Measurements from ENCODE around the gene ADGRV1.
A peak's percentile ranks its signal among the peaks of the same experiment; 100 is the strongest.
"Not testable (repeated sequence)": the region's sequence is repeated elsewhere in the genome, so short reads cannot be mapped to it uniquely, and the experiment has no call there.

Gene ADGRV1

GRCh38 chr5:91061946-91062562 is 503.5 kb downstream of the ADGRV1 start:
- peak; percentile 76 for FAIRE-seq
- DNase-seq (ENCODE audit: insufficient read length): no peak
- TF ChIP-seq POLR2A (IDR thresholded peaks at IDR 0.05; ENCODE audit: low read depth, low read length) (no peak), TAF1 (IDR thresholded peaks at IDR 0.05; ENCODE audit: borderline replicate concordance, low read depth, low read length) (no peak), POLR2AphosphoS5 (IDR thresholded peaks at IDR 0.05; ENCODE audit: low read depth, low read length) (no peak)

GRCh38 chr5:91063098-91063690 is 504.6 kb downstream of the ADGRV1 start:
- not testable (repeated sequence) for DNase-seq (ENCODE audit: insufficient read length); FAIRE-seq

- FAIRE-seq: no peak
Measured at GRCh38 chr5:91065496-91065895, 506.9 kb downstream of the ADGRV1 start.

GRCh38 chr5:91069364-91069763 is 510.8 kb downstream of the ADGRV1 start:
- TF ChIP-seq TAF1 (IDR thresholded peaks at IDR 0.05; ENCODE audit: borderline replicate concordance, low read depth, low read length): no peak
- no peak for TF ChIP-seq POLR2A (IDR thresholded peaks at IDR 0.05; ENCODE audit: low read depth, low read length)
- TF ChIP-seq POLR2AphosphoS5 (IDR thresholded peaks at IDR 0.05; ENCODE audit: low read depth, low read length): no peak
- DNase-seq (ENCODE audit: insufficient read length) (no peak), FAIRE-seq (no peak)

More at GRCh38 chr5:91065496-91065895, 506.9 kb downstream of the ADGRV1 start:
- DNase-seq (ENCODE audit: insufficient read length): no peak
- TF ChIP-seq POLR2AphosphoS5 (IDR thresholded peaks at IDR 0.05; ENCODE audit: low read depth, low read length): no peak
- no peak for TF ChIP-seq TAF1 (IDR thresholded peaks at IDR 0.05; ENCODE audit: borderline replicate concordance, low read depth, low read length)
- TF ChIP-seq POLR2A (IDR thresholded peaks at IDR 0.05; ENCODE audit: low read depth, low read length): no peak

GRCh38 chr5:91070761-91071550 is 512.4 kb downstream of the ADGRV1 start:
- no peak for DNase-seq (ENCODE audit: insufficient read length)
- no peak for TF ChIP-seq TAF1 (IDR thresholded peaks at IDR 0.05; ENCODE audit: borderline replicate concordance, low read depth, low read length)
- TF ChIP-seq POLR2A (IDR thresholded peaks at IDR 0.05; ENCODE audit: low read depth, low read length): no peak
- no peak for TF ChIP-seq POLR2AphosphoS5 (IDR thresholded peaks at IDR 0.05; ENCODE audit: low read depth, low read length)
- no peak for FAIRE-seq

- no peak for TF ChIP-seq POLR2AphosphoS5 (IDR thresholded peaks at IDR 0.05; ENCODE audit: low read depth, low read length)
- TF ChIP-seq POLR2A (IDR thresholded peaks at IDR 0.05; ENCODE audit: low read depth, low read length): no peak
- no peak for TF ChIP-seq TAF1 (IDR thresholded peaks at IDR 0.05; ENCODE audit: borderline replicate concordance, low read depth, low read length)
- DNase-seq (ENCODE audit: insufficient read length): no peak
- FAIRE-seq: no peak
Measured at GRCh38 chr5:91072881-91073280, 514.3 kb downstream of the ADGRV1 start.

- TF ChIP-seq POLR2AphosphoS5 (IDR thresholded peaks at IDR 0.05; ENCODE audit: low read depth, low read length) (no peak), POLR2A (IDR thresholded peaks at IDR 0.05; ENCODE audit: low read depth, low read length) (no peak), TAF1 (IDR thresholded peaks at IDR 0.05; ENCODE audit: borderline replicate concordance, low read depth, low read length) (no peak)
- no peak for FAIRE-seq
- no peak for DNase-seq (ENCODE audit: insufficient read length)
Measured at GRCh38 chr5:91074615-91075014, 516.0 kb downstream of the ADGRV1 start.

GRCh38 chr5:91076138-91076537 is 517.5 kb downstream of the ADGRV1 start:
- TF ChIP-seq POLR2AphosphoS5 (IDR thresholded peaks at IDR 0.05; ENCODE audit: low read depth, low read length) (no peak), POLR2A (IDR thresholded peaks at IDR 0.05; ENCODE audit: low read depth, low read length) (no peak), TAF1 (IDR thresholded peaks at IDR 0.05; ENCODE audit: borderline replicate concordance, low read depth, low read length) (no peak)
- no peak for DNase-seq (ENCODE audit: insufficient read length)
- FAIRE-seq: no peak

GRCh38 chr5:91077623-91078022 is 519.0 kb downstream of the ADGRV1 start:
- DNase-seq (ENCODE audit: insufficient read length) (no peak), FAIRE-seq (peak; percentile 84)
- TF ChIP-seq POLR2AphosphoS5 (IDR thresholded peaks at IDR 0.05; ENCODE audit: low read depth, low read length): no peak
- TF ChIP-seq POLR2A (IDR thresholded peaks at IDR 0.05; ENCODE audit: low read depth, low read length): no peak
- no peak for TF ChIP-seq TAF1 (IDR thresholded peaks at IDR 0.05; ENCODE audit: borderline replicate concordance, low read depth, low read length)

- no peak for TF ChIP-seq POLR2AphosphoS5 (IDR thresholded peaks at IDR 0.05; ENCODE audit: low read depth, low read length)
- no peak for TF ChIP-seq TAF1 (IDR thresholded peaks at IDR 0.05; ENCODE audit: borderline replicate concordance, low read depth, low read length)
- TF ChIP-seq POLR2A (IDR thresholded peaks at IDR 0.05; ENCODE audit: low read depth, low read length): no peak
- FAIRE-seq: no peak
- no peak for DNase-seq (ENCODE audit: insufficient read length)
Measured at GRCh38 chr5:91079037-91079436, 520.4 kb downstream of the ADGRV1 start.

- TF ChIP-seq POLR2A (IDR thresholded peaks at IDR 0.05; ENCODE audit: low read depth, low read length) (no peak), POLR2AphosphoS5 (IDR thresholded peaks at IDR 0.05; ENCODE audit: low read depth, low read length) (no peak), TAF1 (IDR thresholded peaks at IDR 0.05; ENCODE audit: borderline replicate concordance, low read depth, low read length) (no peak)
- DNase-seq (ENCODE audit: insufficient read length): no peak
- no peak for FAIRE-seq
Measured at GRCh38 chr5:91089758-91090157, 531.2 kb downstream of the ADGRV1 start.

GRCh38 chr5:91090995-91091394 is 532.4 kb downstream of the ADGRV1 start:
- no peak for FAIRE-seq
- no peak for TF ChIP-seq POLR2A (IDR thresholded peaks at IDR 0.05; ENCODE audit: low read depth, low read length)
- DNase-seq (ENCODE audit: insufficient read length): no peak
